ENCODE data around the gene TSPAN9.
A peak's percentile ranks its signal among the peaks of the same experiment; 100 is the strongest.

TSPAN9 gene

GRCh38 chr12:3071107-3071506 lies 6.1 kb upstream of the TSPAN9 start:
- TF ChIP-seq, protein P1, sequence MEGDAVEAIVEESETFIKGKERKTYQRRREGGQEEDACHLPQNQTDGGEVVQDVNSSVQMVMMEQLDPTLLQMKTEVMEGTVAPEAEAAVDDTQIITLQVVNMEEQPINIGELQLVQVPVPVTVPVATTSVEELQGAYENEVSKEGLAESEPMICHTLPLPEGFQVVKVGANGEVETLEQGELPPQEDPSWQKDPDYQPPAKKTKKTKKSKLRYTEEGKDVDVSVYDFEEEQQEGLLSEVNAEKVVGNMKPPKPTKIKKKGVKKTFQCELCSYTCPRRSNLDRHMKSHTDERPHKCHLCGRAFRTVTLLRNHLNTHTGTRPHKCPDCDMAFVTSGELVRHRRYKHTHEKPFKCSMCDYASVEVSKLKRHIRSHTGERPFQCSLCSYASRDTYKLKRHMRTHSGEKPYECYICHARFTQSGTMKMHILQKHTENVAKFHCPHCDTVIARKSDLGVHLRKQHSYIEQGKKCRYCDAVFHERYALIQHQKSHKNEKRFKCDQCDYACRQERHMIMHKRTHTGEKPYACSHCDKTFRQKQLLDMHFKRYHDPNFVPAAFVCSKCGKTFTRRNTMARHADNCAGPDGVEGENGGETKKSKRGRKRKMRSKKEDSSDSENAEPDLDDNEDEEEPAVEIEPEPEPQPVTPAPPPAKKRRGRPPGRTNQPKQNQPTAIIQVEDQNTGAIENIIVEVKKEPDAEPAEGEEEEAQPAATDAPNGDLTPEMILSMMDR (IDR thresholded peaks at IDR 0.05; ENCODE audit: low read length): no peak
- TF ChIP-seq EZH2 (IDR thresholded peaks at IDR 0.05; ENCODE audit: borderline replicate concordance, low read length): no peak
- no peak overlapping the region for H3K4me3 ChIP-seq (ENCODE audit: low read depth, low read length, poor library complexity, severe bottlenecking)
- H4K20me1 ChIP-seq (ENCODE audit: insufficient read depth, low read length): no peaks in the 10 kb centered on the region
- H3K79me2 ChIP-seq (ENCODE audit: insufficient read depth, low read length): no peaks in the 10 kb centered on the region
- H3K27ac ChIP-seq (ENCODE audit: low read depth, low read length, poor library complexity, severe bottlenecking): no peak overlapping the region
- H2AFZ ChIP-seq (ENCODE audit: low read length): no peak overlapping the region
- no peak overlapping the region for H3K9ac ChIP-seq (ENCODE audit: low read length)
- no peaks in the 10 kb centered on the region for H3K4me1 ChIP-seq (ENCODE audit: insufficient read depth, low read length, severe bottlenecking)
- H3F3A ChIP-seq (ENCODE audit: insufficient read depth, low read length): no peaks in the 10 kb centered on the region
- H3K9me2 ChIP-seq (ENCODE audit: low read depth, low read length): no peaks in the 10 kb centered on the region
- no peaks in the 10 kb centered on the region for H3K27me3 ChIP-seq (ENCODE audit: insufficient read depth, low read length)
- H3K36me3 ChIP-seq (ENCODE audit: insufficient read depth, low read length): no peaks in the 10 kb centered on the region
- H3K4me2 ChIP-seq (ENCODE audit: low read length): no peak overlapping the region
- H3K9me3 ChIP-seq (ENCODE audit: low read length): no peaks in the 10 kb centered on the region

DNA sequence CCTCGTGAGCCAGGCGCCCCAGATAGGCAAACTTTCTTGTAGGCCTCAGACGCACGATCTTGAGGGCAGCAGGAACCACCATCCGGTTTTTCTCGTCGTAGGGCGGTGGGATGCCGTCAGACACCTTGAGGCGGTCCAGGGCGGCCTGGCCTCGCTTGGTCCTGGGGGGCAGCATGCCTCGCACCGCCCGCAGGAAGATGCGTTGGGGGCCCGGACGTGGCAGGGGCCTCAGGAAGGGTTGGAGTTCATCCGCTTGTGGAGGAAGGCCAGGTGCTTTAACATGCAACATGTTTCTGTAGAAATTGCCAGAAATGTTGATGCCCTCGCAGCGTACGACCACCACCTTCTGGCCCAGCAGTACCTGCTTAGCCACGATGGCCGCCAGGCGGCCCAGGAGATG lies 5.5 kb upstream of the TSPAN9 start:
- H3F3A ChIP-seq (ENCODE audit: insufficient read depth, low read length): no peaks in the 10 kb centered on the region
- H4K20me1 ChIP-seq (ENCODE audit: insufficient read depth, low read length): no peaks in the 10 kb centered on the region
- H3K9ac ChIP-seq (ENCODE audit: low read length): no peak overlapping the region
- H3K79me2 ChIP-seq (ENCODE audit: insufficient read depth, low read length): no peaks in the 10 kb centered on the region
- no peaks in the 10 kb centered on the region for H3K36me3 ChIP-seq (ENCODE audit: insufficient read depth, low read length)
- no peaks in the 10 kb centered on the region for H3K27me3 ChIP-seq (ENCODE audit: insufficient read depth, low read length)
- H3K9me3 ChIP-seq (ENCODE audit: low read length): no peaks in the 10 kb centered on the region
- no peak overlapping the region for H2AFZ ChIP-seq (ENCODE audit: low read length)
- no peak overlapping the region for H3K4me3 ChIP-seq (ENCODE audit: low read depth, low read length, poor library complexity, severe bottlenecking)
- no peak overlapping the region for H3K4me2 ChIP-seq (ENCODE audit: low read length)
- no peak overlapping the region for H3K27ac ChIP-seq (ENCODE audit: low read depth, low read length, poor library complexity, severe bottlenecking)
- H3K9me2 ChIP-seq (ENCODE audit: low read depth, low read length): no peaks in the 10 kb centered on the region
- TF ChIP-seq, protein P1 (IDR thresholded peaks at IDR 0.05; ENCODE audit: low read length): no peak
- TF ChIP-seq EZH2 (IDR thresholded peaks at IDR 0.05; ENCODE audit: borderline replicate concordance, low read length): no peak
- H3K4me1 ChIP-seq (ENCODE audit: insufficient read depth, low read length, severe bottlenecking): peaks cover 6% of the 10 kb centered on the region

DNA sequence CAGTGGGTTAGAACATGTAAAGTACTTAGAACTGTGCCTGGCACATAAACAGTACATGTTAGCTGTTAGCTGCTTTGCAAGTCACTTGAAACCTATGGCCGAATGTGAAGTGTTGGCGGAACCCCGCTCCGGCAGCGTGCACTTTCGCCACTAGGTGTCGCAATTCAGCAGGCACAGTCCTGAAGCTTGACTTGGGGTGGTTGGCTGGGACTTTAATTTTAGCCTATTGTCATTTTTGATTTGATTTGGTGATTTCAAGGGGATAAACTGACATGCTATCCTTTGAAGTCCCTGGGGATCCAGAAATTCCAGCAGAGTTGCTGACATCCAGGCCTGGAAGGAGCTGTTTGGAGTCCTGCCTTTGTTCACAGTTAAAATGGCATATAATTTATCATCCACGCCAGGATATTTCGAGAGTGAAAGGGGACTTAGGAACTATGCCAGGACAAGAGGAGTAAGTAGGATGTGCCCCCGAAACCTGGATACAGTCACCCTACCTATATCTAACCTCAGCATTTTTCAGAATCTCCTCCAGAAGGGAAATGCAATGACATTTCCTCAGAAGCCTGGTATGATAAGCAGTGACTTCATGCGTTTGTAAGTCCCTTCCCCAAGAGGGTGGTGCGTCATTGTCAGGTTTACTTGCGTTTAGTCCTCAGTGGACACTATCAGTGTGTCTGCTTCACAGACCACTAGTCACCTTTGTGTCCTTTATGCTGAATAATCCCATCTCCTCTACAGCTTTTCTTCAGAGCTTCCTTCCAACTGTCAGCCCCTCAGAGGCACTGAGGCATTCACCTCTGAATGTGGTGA lies 3.5 kb upstream of the TSPAN9 start:
- Histone ChIP-seq H3K36me3 (ENCODE audit: insufficient read depth, low read length) (no peaks in the 10 kb centered on the region), H4K20me1 (ENCODE audit: insufficient read depth, low read length) (no peaks in the 10 kb centered on the region), H3K9ac (ENCODE audit: low read length) (no peak overlapping the region), H3F3A (ENCODE audit: insufficient read depth, low read length) (no peaks in the 10 kb centered on the region), H3K27ac (ENCODE audit: low read depth, low read length, poor library complexity, severe bottlenecking) (no peak overlapping the region), H3K4me2 (ENCODE audit: low read length) (no peak overlapping the region), H2AFZ (ENCODE audit: low read length) (no peak overlapping the region), H3K4me3 (ENCODE audit: low read depth, low read length, poor library complexity, severe bottlenecking) (no peak overlapping the region), H3K4me1 (ENCODE audit: insufficient read depth, low read length, severe bottlenecking) (peaks cover 6% of the 10 kb centered on the region), H3K9me2 (ENCODE audit: low read depth, low read length) (no peaks in the 10 kb centered on the region), H3K27me3 (ENCODE audit: insufficient read depth, low read length) (no peaks in the 10 kb centered on the region), H3K79me2 (ENCODE audit: insufficient read depth, low read length) (no peaks in the 10 kb centered on the region), H3K9me3 (ENCODE audit: low read length) (no peaks in the 10 kb centered on the region)
- TF ChIP-seq EZH2 (IDR thresholded peaks at IDR 0.05; ENCODE audit: borderline replicate concordance, low read length): no peak
- TF ChIP-seq, protein P1 (IDR thresholded peaks at IDR 0.05; ENCODE audit: low read length): peak; percentile 98

All from OCI-LY1 (cell line).